Glutamatergic neuron (in vitro differentiated cells): ENCODE results near the gene PDE10A. TPM values are rescaled to one million over a fixed set of nuclear protein-coding genes. Genes with fewer than 3 reads are reported as not detected.

Experiments
- DNase-seq: peaks from one replicate; pipeline ENCODE4 v3.0.0; 2022
- H3K27ac Mint-ChIP-seq: one replicate; pipeline ENCODE4 v1.8.0; 2020; ENCODE audit warnings: mild to moderate bottlenecking, mixed read lengths, inconsistent platforms; ENCODE audit not compliant: unreplicated experiment
- H3K27me3 Mint-ChIP-seq: one replicate; pipeline ENCODE4 v1.8.0; 2020; ENCODE audit warnings: mild to moderate bottlenecking, moderate library complexity, mixed read lengths, inconsistent platforms; ENCODE audit not compliant: unreplicated experiment
- H3K36me3 Mint-ChIP-seq: one replicate; pipeline ENCODE4 v1.8.0; 2020; ENCODE audit warnings: mild to moderate bottlenecking, mixed read lengths, inconsistent platforms; ENCODE audit not compliant: unreplicated experiment
- H3K4me1 Mint-ChIP-seq: one replicate; pipeline ENCODE4 v1.8.0; 2020; ENCODE audit warnings: mild to moderate bottlenecking, low read depth, mixed read lengths, inconsistent platforms; ENCODE audit not compliant: unreplicated experiment
- H3K4me3 Mint-ChIP-seq: one replicate; pipeline ENCODE4 v1.8.0; 2020; ENCODE audit warnings: mild to moderate bottlenecking, mixed read lengths, inconsistent platforms; ENCODE audit not compliant: unreplicated experiment
- H3K9me3 Mint-ChIP-seq: one replicate; pipeline ENCODE4 v1.8.0; 2020; ENCODE audit warnings: mild to moderate bottlenecking, moderate library complexity, mixed read lengths, inconsistent platforms; ENCODE audit not compliant: unreplicated experiment
- CTCF ChIP-seq: fragments of 200-600 bp; sonication (generic); IDR thresholded peaks from one replicate; pipeline ENCODE4 v1.5.0; 2021; ENCODE audit not compliant: partially characterized antibody, unreplicated experiment
- total RNA-seq: library from RNA; stranded (reverse); fragmentation: NEBNext Ultra II Directional; extraction: Animal tissue kit (Norgen Biotek cat#: 25700); gene quantifications from one replicate; pipeline ENCODE4 v1.2.1, GENCODE V29; 2021; ENCODE audit not compliant: unreplicated experiment

Gene PDE10A
- total RNA-seq, 1 donor from 2014 or later = 24.5 TPM

GRCh38 chr6:165574220-165575157 is 88.6 kb downstream of the PDE10A start:
- no peak for DNase-seq
- Mint-ChIP-seq H3K36me3 (no peaks in the 10 kb centered on the region), H3K4me1 (peaks cover 2% of the 10 kb centered on the region), H3K4me3 (no peak overlapping the region), H3K27ac (no peak overlapping the region), H3K27me3 (peaks cover 2% of the 10 kb centered on the region), H3K9me3 (peaks cover 2% of the 10 kb centered on the region)
- TF ChIP-seq CTCF = no peak

- Mint-ChIP-seq H3K36me3 (no peaks in the 10 kb centered on the region), H3K27ac (no peak overlapping the region), H3K4me3 (no peak overlapping the region), H3K4me1 (peaks cover 2% of the 10 kb centered on the region), H3K9me3 (peaks cover 2% of the 10 kb centered on the region), H3K27me3 (peaks cover 2% of the 10 kb centered on the region)
- DNase-seq = no peak
- TF ChIP-seq CTCF = no peak
Observed at GRCh38 chr6:165573671-165574070, 89.4 kb downstream of the PDE10A start.

- no peak for DNase-seq
- Mint-ChIP-seq H3K4me3 (no peak overlapping the region), H3K9me3 (peaks cover 2% of the 10 kb centered on the region), H3K27me3 (peaks cover 2% of the 10 kb centered on the region), H3K36me3 (no peaks in the 10 kb centered on the region), H3K4me1 (peaks cover 2% of the 10 kb centered on the region), H3K27ac (no peak overlapping the region)
- TF ChIP-seq CTCF = no peak
Observed at GRCh38 chr6:165571721-165572132, 91.3 kb downstream of the PDE10A start.

GRCh38 chr6:165571068-165571682 is 91.9 kb downstream of the PDE10A start:
- peaks cover 2% of the 10 kb centered on the region for H3K36me3 Mint-ChIP-seq
- peaks cover 2% of the 10 kb centered on the region for H3K4me1 Mint-ChIP-seq
- no peak overlapping the region for H3K4me3 Mint-ChIP-seq
- H3K27me3 Mint-ChIP-seq = peaks cover 2% of the 10 kb centered on the region
- H3K27ac Mint-ChIP-seq = no peak overlapping the region
- TF ChIP-seq CTCF = no peak
- peaks cover 2% of the 10 kb centered on the region for H3K9me3 Mint-ChIP-seq
- no peak for DNase-seq

- Mint-ChIP-seq H3K4me3 (no peak overlapping the region), H3K27ac (no peak overlapping the region), H3K9me3 (no peaks in the 10 kb centered on the region), H3K27me3 (no peaks in the 10 kb centered on the region), H3K36me3 (peaks cover 7% of the 10 kb centered on the region), H3K4me1 (no peaks in the 10 kb centered on the region)
- DNase-seq = no peak
- no peak for TF ChIP-seq CTCF
Observed at GRCh38 chr6:165568326-165568725, 94.7 kb downstream of the PDE10A start.
